Midbrain (tissue), 1 donor: ENCODE results near the gene BATF3.

ENCODE experiments used
- DNase-seq: peaks from one replicate; lab custom pipeline; 2025; lab: John Stamatoyannopoulos, UW

Gene BATF3

DNA sequence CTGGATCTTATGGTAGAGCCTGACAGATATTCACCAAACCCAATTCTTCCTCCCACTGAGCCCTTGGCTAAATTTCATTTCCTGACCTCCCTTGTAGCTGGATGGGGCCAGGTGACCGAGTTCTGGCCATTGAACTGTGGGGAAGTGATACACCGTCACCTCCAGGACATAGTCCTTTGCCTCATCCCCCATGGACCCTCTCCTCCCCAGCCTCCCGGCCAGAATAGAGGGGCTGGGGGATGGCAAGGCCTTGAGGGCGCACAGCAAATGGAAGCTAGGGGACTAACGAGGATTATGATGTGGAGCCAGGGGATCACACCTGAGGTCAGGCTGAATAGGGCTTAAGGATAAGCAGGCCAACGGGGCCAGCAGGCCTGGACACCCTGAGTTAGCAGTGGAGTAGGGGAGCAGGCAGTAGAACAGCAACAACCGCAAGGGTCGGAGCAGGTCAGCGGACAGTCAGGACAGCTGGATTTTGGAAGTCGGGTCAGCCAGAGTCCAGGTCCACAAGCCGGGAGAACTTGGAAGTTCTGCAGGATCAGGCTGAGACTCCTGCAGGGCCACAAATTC, 15.0 kb downstream of the BATF3 start:
- no peak for DNase-seq

DNA sequence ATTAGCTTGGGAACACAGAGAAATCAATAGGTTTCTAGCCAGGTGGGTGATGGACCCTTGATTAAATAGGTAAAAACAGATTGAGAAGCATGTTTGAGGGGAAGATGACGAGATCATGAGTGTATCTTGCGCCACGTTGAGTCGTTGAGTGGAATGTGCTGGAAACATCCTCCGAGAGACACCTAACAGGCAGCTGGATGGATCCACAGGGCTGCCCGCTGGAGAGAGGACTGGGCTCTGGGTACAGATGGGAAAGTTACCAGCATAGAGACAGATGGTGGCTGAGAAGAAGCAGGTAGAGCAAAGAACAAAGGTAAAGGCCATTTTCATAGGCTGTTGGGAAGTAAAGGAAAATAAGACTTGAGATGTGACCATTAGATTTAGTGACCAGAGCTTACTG, 15.6 kb downstream of the BATF3 start:
- no peak for DNase-seq

DNA sequence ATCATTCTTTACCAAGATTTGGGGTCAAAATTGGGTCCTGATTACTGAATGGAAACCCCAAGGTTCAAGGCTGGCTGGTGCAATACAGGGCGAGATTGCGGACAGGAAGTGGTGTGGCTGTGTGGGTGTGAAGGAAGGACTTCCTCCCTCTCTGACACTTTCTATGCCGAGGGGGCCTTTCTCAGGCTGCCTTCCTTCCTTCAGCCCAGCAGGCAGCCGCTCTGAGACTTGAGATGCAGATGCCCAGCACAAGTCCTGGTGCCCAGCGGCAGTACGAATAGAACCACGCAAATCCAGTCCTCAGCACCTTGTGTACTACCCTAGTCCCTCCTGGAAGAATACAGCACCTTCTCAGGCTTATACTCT, 16.3 kb downstream of the BATF3 start:
- DNase-seq, result no peak

DNA sequence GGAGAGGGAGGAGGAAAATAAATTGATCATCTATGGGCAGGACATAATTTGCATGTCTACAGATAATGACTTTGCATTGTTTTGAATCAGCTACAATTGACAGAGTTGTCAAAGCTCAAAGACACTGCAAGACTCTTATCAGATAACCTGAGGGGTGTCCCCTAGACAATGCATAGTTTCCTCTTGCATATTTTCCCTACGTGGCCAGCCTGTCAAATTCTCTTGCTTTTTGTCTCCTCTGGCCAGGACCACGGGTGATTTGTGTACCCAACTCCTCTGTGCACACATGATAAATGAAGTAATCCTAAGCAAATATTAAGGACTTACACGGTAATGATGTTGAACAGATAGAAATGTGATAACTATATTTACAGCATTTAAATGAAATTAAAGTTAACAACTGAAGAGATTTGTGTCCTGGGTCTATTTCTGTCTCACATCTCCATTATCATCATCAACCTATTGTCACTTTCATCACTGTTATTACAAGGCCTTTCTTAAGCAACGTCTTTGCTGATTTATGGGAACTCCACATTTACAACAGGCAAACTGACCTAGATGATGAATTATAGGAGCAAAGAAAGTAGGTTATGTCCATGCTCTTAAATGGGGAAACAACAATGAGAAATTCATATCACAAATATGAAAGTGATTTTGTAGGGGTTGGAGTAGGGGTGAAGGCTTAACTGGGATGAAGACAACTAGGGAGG, 18.8 kb downstream of the BATF3 start:
- DNase-seq, result no peak

DNA sequence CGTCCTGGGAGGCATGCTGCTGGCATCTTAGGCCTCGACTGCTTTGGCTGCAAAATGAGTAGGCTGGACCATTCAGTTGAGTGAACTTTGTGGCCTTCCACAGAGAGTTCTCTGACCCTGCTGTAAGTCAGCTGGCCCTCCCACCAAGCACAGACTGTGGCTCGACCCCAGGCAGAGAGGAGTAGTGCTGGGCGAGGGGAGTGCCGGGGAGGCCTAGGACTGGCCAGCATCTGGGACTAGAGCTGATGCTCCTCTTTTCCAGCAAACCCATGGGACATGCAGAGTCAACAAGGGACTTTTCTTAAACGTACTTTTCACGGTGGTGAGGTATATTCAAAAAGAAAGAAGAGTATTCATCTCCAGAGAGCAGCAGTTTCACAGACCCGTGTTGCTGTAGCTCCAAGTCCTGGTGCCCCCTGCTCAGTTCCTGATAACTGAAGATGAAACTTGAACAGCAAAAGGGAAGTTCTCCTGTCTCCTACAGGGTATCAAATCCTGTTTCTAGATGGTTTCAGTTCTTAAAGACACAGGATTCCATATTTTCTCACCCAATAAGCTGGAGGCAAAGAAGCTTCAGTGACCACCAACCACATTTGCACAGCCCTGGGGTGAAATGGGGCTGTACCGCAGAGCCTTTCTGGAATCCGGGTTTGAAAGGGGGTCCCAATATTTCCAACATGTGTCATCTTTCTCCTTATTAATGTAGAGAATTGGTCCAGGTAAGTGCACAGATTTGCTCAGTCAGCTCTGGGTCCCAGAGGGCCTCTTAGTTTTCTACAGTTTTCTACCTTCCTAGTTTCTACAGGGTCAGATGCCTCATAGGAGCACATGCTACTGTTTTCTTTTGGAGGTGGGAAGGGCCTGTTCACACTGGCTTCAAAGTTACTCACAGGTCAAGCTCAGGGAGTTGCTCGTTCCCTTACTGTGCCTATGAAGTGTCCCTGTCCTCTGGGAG, 20.9 kb downstream of the BATF3 start:
- DNase-seq, result peak; percentile 2

DNA sequence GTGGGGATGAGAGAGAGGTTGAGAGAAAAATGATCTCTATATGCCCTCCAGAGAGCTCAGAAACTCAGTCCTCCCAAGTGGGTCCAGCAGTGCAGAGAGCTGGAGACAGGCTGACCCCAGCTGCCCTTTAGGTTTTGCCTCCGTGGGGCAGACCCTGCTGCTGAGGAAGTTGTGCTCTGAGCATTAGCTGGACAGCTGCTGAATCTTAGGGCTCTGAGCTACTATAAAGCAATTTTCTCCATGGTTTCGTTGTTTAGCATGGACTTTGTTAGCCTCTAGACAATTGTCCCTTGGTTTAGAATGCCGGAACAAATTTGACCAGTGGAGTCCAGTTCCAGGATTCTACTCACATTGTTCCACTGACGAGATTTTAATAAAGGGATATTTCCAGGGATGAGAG, 22.1 kb downstream of the BATF3 start:
- DNase-seq, result no peak

DNA sequence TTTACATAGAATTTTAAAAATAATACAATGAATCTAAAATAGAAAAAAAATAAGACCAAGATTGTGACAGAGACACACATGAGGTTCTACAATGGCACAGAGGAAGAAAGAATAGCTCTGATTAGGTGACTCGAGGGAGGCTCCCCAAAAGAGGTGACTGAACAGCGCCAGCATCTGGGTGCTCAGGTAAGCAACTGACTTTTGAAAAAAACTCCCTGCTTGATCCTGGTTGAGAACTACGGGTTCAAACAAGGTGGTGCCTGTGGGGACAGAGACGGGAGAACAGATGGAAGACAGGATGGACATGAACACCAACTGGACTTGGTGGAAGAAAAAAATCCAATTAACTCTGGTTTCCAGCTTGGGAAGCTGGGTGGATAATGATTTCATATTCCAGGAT, 22.5 kb downstream of the BATF3 start:
- no peak for DNase-seq

DNA sequence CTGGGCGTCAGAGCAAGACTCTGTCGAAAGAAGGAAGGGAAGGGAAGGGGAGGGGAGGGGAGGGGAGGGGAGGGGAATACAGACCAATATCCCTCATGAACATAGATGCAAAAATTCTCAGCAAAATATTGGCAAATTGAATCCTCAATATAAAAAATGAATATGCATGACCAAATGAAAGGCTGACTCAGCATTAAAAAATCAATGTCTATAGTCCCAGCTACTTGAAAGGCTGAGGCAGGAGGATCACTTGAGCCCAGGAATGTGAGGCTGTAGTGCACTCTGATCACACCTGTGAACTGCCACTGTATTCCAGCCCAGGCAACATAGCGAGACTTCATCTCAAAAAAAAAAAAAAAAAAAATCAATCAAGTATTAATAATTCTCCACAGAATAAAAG, 24.0 kb downstream of the BATF3 start:
- DNase-seq, result no peak

DNA sequence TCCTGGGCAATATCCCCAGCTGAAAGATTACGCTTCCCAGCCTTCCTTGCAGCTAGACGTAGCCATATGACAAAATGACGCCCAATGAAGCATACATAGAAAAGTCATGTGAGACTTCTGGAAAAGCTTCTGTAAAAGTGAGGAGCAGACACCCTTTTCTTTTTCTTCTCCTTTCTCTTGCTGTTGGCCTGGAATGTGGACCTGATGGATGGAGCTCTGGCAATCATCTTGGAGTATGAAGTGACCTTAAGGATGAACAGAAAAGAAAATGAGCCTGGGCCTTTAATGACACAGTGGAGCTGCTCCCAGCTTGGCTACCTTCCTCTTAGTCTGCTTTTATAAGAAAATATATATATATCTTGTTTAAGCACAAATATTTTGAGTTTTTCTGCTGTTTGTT, 24.8 kb downstream of the BATF3 start:
- DNase-seq, result no peak

DNA sequence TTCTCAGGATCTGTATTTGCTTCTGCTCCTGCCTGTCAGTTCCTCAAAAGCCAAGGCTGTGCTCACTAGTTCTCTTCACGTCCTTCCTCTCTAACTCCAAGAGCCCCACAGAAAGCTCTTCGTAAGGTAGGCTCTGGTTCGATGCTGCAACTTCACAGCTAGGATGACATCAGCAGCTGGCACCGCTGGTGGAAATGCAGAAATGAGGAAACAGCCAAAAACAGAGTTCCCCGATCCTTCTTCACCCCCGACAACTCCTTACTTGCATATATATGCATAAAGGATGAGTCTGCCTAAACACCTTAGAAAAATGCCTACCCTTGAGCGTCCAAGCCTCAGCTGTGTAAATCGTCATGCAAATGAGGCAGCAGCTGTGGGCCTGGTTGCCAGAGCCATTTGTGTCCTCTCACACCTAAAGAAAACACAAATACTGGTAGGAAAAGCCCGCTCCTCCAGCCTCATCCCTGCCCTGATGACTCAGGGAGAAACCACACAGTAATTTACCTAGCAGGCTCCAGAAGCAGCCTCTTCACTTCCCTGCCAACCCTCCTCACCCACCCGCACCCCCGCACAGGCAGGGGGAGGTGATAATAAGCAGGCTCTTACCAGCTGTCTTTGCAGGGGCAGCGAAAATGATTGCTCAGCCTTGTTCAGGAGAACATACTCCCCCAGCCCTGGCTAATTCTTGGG, 28.2 kb downstream of the BATF3 start:
- DNase-seq, result peak; percentile 38

DNA sequence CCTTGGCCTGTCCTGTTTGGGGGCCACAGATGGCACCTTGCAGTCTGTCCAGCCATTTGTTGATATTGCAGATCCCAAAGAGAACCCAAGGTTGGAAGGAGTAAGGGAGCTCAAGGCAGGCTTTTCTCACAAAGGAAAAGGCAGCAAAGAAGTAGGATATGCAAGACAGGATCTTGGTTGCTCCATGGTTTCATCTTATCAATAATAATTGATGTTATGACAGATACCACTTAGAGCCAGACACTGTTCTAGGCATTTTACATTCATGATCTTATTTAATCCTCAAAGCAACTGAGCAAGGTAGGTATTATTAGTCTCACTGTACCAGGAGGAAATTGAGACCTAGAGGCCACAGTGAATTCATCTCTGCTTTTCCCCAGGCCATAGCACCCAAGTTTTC, 28.8 kb downstream of the BATF3 start:
- no peak for DNase-seq

DNA sequence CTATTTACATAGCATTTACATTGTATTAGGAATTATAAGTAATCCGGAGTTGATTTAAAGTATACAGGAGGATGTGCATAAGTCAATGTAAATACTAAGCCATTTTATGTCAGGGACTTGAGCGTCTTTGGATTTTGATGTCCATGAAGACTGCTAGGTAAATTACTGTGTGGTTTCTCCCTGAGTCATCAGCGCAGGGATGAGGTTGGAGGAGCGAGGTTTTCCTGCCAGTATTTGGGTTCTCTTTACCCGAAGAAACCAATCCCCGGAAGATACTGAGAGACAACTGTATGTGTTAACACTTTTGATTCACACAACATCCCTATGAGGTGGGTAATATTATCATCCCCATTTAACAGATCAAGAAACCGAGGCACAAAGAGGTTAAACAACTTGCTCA, 29.3 kb downstream of the BATF3 start:
- no peak for DNase-seq

DNA sequence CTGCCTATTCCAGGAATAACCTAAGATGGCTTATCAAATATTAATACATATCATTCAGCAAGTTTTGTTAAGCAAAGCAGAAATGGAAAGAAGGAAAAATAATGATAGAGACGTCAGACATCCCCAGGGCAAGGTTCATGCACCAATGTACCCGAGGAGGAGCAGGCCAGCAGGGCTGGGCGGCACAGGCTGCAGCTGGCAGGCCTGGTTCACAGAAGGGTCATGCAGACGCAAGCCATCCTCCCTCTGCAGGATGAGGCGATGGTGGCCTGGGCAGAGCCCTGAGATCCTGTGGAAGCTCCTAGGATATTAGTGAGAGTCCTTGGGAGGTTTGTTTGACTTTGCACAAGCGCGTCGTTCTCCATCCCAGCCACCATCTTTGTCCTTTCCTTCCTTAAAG, 30.0 kb downstream of the BATF3 start:
- DNase-seq, result no peak

DNA sequence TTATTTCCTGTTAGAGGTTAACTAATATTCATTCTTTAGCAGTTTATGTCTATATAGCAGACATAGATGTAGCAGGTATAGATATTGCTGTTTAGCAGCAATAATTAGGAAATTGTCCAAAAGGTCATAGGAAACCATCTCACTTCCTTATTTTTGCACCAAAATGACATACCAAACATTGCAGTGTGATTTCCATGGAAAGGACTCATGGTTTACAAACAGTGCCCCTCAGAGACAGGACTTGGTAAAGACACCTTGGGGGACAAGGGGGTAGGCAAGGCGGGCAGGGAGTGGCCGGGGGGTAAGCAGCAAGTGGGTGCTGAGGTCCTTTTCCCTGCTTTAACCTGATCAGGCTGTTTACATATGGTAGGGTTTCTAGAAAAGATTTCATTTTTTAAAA, 30.5 kb downstream of the BATF3 start:
- no peak for DNase-seq

DNA sequence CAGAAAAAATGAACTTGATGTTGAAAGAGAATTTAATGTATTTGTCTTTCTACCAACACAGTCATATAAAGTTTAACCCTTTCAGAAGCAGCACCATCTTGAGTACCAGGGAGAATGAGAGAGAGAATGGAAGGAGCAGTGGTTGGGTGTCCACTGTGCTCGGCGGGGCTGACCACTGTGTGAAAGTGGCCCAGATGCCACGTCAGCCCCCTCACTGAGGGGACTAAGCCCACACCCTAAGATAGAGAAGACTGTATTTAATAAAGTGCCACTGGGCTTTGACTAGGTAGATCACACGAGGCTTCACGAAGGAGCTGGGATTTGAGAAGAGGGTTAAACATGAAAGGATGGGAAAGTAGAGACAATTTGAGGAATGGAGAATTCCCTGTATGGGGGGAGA, 31.2 kb downstream of the BATF3 start:
- no peak for DNase-seq

DNA sequence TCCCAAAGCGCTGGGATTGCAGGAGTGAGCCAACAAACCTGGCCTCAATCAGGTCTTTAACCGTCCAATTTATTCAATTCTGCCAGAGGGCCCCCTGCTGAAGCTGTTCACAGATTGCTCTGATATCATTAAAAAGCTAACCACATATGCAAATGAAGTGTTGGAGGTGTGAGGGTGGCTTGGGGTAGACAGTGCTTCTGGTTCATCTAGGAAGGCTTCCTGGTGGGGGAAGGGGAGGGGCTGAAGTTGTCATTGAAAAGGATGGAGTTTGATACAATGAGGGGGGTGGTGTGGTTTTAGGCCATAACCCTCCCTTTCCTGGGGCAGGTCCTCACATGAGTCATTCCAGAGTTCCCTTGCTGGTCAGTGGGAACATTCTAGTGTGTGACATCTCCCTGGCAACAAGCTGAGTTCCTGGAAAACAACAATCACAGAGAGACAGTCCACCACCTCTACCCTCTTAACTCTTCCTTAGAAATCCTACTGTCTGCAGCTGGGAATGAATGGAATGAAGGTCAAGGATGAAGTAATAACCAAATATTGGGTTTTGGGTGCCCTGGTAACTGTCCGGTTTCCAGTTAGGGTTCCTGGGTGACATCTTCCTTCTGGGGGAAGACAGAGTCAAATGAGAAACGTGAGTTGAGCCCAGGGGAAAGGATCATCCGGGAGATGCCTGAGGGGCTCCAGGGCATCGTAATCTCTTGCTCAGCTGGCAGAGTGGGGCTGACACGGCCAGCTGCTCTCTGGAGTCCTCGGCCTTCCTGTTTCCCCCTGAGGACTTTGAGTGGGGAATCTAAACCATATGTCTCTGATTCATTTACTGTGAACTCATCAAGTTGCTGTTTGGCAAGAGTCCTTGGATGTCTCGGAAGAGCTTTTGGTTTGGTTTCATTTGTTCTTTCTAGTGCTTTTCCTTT, 32.2 kb downstream of the BATF3 start:
- no peak for DNase-seq

DNA sequence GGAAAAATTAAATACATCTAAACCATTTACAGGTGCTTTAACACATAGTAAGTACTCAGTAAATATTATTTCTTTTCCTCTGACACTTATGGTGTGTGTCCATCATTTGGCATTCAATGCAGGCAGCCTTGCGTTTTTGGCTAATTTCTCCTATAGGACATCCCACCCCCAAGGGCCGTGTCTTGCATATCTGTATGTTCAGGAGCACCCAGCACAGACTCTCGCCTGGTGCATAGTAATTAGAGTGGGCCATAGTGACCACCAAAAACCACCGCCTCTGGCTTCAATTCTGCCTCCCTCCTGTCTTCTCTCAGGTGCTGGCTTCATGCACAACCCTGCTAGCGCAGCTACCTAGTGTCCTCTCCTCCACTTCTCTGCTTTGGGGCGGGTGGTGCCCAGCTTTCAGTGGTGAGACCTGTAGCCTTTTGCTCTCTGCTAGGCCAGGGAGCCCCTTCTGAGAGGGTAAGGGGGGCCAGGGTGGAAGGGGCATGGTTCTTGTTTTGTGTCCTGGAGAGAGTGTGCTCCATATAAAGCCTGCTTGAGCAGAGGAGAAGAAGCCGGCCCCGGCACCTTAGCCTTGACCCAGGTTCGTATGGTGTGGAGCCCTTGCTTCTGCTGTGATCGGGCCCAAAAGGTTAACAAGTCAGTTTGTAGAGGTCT, 33.4 kb downstream of the BATF3 start:
- DNase-seq, result no peak

DNA sequence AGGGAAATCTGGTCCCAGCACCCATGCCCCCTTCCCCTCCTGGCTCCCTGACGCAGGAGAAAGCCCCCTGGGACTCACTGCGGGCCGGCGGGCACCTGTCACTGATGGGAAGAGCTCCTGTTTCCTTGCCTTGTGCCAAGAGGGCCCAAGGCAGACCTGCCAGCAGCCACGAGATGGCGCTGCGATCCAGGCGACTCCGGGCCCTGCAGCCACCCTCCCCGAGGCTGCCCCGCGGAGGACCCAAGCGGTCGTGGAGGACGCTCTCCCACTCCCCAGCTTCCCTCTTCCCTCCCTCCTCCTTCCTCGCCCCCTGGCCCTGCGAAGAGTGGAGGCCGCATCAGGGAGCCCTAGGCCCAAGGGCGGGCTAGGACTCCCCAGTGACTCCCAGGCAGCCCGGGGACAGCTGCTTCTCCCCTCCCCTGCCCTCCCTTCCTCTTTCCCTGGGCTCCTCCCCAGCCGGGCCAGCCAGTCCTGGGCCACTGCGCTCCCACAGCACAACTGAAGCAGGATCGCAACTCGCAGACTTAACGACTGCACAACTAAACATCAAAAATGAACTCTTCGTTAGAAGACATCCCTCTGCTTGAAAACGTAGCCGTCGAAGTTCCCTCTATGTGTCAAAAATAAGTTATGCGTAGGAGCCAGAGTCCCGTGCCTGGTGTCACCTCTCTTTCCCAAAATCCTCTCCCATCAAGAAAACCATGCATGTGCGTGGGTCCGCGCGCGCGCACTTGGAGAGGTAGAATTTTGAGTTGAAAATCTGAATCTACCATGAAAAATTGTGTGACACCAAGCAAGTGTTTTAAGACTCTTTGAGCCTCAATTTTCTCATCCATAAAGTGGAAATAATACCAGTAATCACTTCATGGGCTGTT, 34.2 kb downstream of the BATF3 start:
- DNase-seq, result peak; percentile 83

DNA sequence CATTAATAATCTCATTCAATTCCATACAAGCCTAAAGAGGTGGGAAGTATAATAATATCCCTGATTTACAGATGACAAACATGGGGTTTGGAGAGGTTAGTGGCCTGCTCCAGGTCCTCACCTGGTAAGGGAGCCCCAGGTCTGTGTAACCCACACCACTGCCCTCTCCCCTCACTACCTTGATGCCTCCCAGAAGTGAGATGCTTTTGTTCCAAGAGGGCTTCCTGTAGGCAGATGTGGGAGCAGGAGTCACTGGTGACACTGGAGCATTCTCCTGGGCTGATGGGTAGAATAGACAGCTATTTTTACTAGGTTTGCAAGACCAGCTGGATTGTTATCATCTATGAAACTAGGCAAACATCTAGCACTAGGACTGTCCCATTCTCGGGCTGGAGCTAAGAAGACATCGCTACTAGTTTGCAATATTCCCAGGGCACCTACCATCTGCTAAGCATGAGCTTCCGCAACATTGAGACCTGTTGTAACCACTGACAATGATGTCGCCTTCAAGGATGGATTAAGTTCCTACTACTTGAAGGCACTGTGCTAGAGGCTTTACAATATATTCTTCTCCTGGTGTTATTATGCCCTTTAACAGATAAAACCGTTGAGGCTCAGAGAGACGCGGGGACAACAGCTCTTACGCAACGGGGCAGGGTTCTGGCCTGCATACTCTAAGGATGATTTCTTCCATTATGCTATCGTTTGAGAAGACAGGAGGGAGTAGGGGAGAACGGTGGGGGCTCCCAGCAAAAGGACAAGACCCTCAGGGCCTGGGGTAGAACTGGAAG, 35.0 kb downstream of the BATF3 start:
- DNase-seq, result no peak
